ENCODE measurements around the gene EPS8L1. TPM values are rescaled to one million over a fixed set of nuclear protein-coding genes. Genes with fewer than 3 reads are reported as not detected.

EPS8L1 gene
- total and polyA plus RNA-seq, 7 donors = 0.28 to 77.8 (median 37.1) TPM; not detected in 3

- Histone ChIP-seq H3K9me3 (no peaks in the 10 kb centered on the region), H3K27ac (no peak overlapping the region), H3K27me3 (no peaks in the 10 kb centered on the region), H3K4me1 (no peaks in the 10 kb centered on the region), H3K4me3 (no peak overlapping the region), H3K36me3 (peaks cover 26 to 84% (median 41%) of the 10 kb centered on the region in 4 donors)
- 95 to 96% methylated on average over 30 of the region's 30 CpGs for WGBS, 2 donors
- no peak for TF ChIP-seq EP300 (IDR thresholded peaks at IDR 0.05)
- TF ChIP-seq, protein P1, sequence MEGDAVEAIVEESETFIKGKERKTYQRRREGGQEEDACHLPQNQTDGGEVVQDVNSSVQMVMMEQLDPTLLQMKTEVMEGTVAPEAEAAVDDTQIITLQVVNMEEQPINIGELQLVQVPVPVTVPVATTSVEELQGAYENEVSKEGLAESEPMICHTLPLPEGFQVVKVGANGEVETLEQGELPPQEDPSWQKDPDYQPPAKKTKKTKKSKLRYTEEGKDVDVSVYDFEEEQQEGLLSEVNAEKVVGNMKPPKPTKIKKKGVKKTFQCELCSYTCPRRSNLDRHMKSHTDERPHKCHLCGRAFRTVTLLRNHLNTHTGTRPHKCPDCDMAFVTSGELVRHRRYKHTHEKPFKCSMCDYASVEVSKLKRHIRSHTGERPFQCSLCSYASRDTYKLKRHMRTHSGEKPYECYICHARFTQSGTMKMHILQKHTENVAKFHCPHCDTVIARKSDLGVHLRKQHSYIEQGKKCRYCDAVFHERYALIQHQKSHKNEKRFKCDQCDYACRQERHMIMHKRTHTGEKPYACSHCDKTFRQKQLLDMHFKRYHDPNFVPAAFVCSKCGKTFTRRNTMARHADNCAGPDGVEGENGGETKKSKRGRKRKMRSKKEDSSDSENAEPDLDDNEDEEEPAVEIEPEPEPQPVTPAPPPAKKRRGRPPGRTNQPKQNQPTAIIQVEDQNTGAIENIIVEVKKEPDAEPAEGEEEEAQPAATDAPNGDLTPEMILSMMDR (IDR thresholded peaks at IDR 0.05) = no peak
- no peak for TF ChIP-seq POLR2AphosphoS5 (IDR thresholded peaks at IDR 0.05)
- TF ChIP-seq POLR2A (IDR thresholded peaks at IDR 0.05) = no peak
- DNase-seq = peak; percentile 57
- intact Hi-C loops (cut with DNase I) = no loop called here
Measured at GRCh38 chr19:55044771-55045716, 30.6 kb upstream of the EPS8L1 start.

- TF ChIP-seq POLR2AphosphoS5 (IDR thresholded peaks at IDR 0.05) = no peak
- intact Hi-C loops (cut with DNase I) = no loop called here
- H3K27ac ChIP-seq = no peak overlapping the region
- H3K4me3 ChIP-seq = no peak overlapping the region
- no peak for DNase-seq
- H3K4me1 ChIP-seq = no peaks in the 10 kb centered on the region
- peaks cover 26 to 92% (median 46%) of the 10 kb centered on the region in 4 donors for H3K36me3 ChIP-seq
- no peaks in the 10 kb centered on the region for H3K9me3 ChIP-seq
- WGBS, 2 donors = 94 to 95% methylated on average over 17 of the region's 17 CpGs
- no peaks in the 10 kb centered on the region for H3K27me3 ChIP-seq
Measured at GRCh38 chr19:55046975-55047622, 28.6 kb upstream of the EPS8L1 start.

GRCh38 chr19:55047951-55048350 lies 27.7 kb upstream of the EPS8L1 start:
- no peak for DNase-seq
- no peak for TF ChIP-seq POLR2A (IDR thresholded peaks at IDR 0.05)
- TF ChIP-seq POLR2AphosphoS5 (IDR thresholded peaks at IDR 0.05) = no peak
- TF ChIP-seq, protein P1 (IDR thresholded peaks at IDR 0.05) = no peak
- no peak for TF ChIP-seq EP300 (IDR thresholded peaks at IDR 0.05)
- no peak overlapping the region for H3K27ac ChIP-seq
- H3K4me1 ChIP-seq = no peaks in the 10 kb centered on the region
- H3K36me3 ChIP-seq = peaks cover 26 to 93% (median 48%) of the 10 kb centered on the region in 4 donors
- WGBS, 2 donors = 95 to 96% methylated on average over 12 of the region's 12 CpGs
- H3K27me3 ChIP-seq = no peaks in the 10 kb centered on the region
- intact Hi-C loops (cut with DNase I) = no loop called here
- no peaks in the 10 kb centered on the region for H3K9me3 ChIP-seq
- no peak overlapping the region for H3K4me3 ChIP-seq

GRCh38 chr19:55048446-55048845 lies 27.2 kb upstream of the EPS8L1 start:
- no peak for DNase-seq
- Histone ChIP-seq H3K4me1 (no peaks in the 10 kb centered on the region), H3K27ac (no peak overlapping the region), H3K27me3 (no peaks in the 10 kb centered on the region), H3K4me3 (no peak overlapping the region), H3K36me3 (peaks cover 26 to 93% (median 50%) of the 10 kb centered on the region in 4 donors), H3K9me3 (no peaks in the 10 kb centered on the region)
- WGBS, 2 donors = 97 to 98% methylated on average over 15 of the region's 15 CpGs
- intact Hi-C loops (cut with DNase I) = no loop called here
- TF ChIP-seq, protein P1 (IDR thresholded peaks at IDR 0.05) = no peak
- no peak for TF ChIP-seq POLR2AphosphoS5 (IDR thresholded peaks at IDR 0.05)
- no peak for TF ChIP-seq POLR2A (IDR thresholded peaks at IDR 0.05)
- no peak for TF ChIP-seq EP300 (IDR thresholded peaks at IDR 0.05)
